ENCODE results near the gene JAK1.

Gene JAK1

DNA sequence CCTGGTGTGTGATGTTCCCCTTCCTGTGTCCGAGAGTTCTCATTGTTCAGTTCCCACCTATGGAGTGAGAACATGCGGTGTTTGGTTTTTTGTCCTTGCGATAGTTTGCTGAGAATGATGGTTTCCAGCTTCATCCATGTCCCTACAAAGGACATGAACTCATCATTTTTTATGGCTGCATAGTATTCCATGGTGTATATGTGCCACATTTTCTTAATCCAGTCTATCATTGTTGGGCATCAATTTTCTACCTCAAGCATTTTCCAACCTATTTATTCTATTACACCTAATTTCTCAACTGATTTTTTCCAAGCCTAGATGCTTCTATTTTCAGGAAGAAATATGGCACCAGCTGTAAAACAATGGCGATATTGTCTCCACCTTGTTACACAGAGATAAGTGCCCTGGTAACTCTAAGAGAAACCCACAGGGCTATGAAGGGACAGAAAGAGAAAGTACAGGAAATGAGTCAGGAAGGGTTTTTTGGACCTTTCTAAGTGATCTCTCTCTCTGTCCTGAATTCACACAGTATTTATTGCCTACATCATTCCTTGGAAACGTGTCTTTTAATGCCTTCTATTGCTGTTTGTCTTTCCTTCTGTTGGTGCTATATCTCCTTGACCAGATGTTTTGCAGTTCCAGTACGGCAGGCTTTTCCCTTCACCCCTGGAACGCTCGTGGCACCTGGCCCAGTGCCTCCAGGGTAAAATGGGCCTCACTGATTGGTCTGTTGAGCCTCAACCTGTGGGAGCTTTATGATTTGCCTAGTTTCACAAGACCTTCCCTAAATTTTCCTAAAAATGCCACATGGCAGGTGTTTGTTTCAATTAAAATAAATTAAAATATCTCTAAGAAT is 14.6 kb upstream of the JAK1 start:
- no peak for DNase-seq (ENCODE audit: low spot score)

DNA sequence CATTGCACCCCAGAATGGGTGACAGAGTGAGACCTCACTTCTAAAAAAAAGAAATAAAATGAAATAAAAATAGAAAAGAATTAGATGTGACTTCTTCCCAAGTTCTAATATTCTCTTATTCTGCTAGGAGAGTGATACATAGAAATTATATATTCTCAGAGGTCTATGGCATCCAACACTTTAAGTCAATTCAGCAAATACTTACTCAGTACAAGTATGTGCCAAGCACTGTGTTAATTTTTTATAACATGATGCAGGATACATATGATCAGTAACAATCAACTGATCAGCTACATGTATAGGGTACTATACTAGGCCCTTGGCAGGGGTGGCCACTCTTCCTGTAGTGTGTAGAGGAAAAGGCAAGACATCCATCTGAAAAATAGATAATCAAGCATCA is 13.0 kb upstream of the JAK1 start:
- no peak for DNase-seq (ENCODE audit: low spot score)

GRCh38 chr1:64976361-64976760 is 10.0 kb upstream of the JAK1 start:
- DNase-seq (ENCODE audit: low spot score): no peak

- DNase-seq (ENCODE audit: low spot score): peak; percentile 78
Measured at GRCh38 chr1:64975740-64976139, 9.4 kb upstream of the JAK1 start.

GRCh38 chr1:64975127-64975526 is 8.8 kb upstream of the JAK1 start:
- no peak for DNase-seq (ENCODE audit: low spot score)

DNA sequence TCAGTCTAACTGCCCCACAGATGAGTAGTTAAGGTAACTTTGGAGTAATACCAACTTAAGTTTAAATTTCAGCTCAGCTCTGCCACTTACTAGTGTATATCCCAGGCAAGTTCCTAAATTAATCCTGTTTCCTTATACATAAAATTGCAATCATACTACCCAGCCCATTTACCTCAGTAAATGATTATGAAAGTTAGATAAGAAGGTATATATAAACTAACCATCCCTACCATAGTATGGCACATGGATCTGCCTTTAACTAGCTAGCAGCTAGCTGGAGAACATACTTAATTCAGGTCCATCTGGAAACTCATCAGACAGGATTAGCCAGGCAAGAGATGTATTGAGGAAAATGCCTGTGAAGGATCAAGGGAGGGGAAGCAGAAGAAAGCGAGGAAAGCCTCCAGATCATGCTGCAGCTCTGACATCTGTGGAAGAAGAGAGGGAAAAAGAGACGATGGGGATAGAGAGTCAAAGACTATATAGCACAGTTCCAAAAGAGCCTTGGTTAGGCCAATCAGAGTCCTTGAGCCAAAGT is 8.0 kb upstream of the JAK1 start:
- no peak for DNase-seq (ENCODE audit: low spot score)

- no peak for DNase-seq (ENCODE audit: low spot score)
Measured at GRCh38 chr1:64973061-64973647, 6.8 kb upstream of the JAK1 start.

DNA sequence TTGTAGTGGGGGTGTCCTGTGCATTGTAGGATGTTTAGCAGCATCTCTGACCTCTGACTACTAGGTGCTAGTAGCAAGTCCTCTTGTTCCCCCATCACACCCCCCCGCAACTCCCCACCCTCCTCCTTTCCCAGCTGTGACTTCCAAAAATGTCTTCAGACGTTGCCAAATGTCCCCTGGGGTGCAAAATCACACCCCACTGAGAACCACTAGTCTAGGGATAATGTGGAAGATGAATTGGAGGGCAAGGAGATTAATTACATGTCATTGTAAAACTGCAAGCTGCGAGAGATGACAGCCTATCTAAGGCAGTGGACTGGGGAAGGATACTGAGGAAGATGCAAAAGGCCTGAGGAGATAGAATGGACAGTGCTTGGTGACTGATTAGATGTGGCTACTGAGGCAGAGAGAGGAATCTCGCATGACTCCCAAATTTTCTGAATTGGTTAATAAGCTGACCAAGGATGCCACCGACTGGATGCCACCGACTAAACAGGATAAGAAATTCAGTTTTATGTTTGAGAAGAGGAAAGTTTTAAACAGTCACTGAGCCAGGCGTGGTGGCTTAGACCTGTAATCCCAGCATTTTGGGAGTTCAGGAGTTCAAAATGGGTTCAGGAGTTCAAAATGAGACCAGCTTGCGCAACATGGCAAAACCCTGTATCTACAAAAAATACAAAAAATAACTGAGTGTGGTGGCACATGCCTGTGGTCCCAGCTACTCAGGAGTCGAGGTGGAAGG is 3.1 kb upstream of the JAK1 start:
- DNase-seq (ENCODE audit: low spot score): no peak

GRCh38 chr1:64967381-64967780 is 1.0 kb upstream of the JAK1 start:
- DNase-seq (ENCODE audit: low spot score): no peak

- peak; percentile 33 for DNase-seq (ENCODE audit: low spot score)
Measured at GRCh38 chr1:64965366-64966157, 787 bp downstream of the JAK1 start.

DNA sequence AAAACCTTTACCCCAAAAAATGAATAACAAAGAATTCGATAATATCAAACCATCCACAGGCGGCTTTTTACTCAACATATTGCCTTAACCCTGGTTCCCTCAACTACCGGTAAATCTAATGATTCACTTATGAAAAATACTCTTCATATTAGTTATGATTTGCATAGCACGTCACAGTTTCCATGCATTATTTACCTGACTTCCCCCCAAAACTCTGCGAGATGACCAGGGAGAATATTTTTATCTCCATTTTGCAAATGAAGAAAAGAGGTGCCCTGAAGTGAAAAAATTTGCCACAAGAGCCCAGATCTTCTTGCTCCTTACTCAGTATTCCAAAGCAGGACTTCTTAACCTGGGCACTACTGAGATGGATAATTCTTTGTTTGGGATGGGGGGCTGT is 2.9 kb downstream of the JAK1 start:
- no peak for DNase-seq (ENCODE audit: low spot score)

- DNase-seq (ENCODE audit: low spot score): no peak
Measured at GRCh38 chr1:64962441-64962840, 3.9 kb downstream of the JAK1 start.

DNA sequence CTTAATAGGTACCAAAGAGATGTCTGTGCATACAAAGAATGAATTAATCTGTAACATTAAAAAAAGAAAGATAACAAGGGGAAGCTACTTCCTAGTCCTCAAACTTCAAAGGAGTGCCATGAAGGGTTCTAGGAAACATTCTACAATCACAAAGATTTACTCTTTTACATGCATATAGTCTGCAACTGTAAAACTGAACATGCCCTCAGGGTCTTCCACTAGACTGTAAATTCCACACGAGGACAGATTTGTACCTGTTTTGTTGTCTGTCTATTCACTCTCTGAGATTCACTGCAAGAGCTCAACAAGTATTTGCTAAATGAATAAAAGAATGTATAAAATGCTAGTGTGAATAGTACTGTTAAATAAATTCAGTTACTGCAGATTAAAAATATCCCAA is 4.4 kb downstream of the JAK1 start:
- DNase-seq (ENCODE audit: low spot score): no peak

DNA sequence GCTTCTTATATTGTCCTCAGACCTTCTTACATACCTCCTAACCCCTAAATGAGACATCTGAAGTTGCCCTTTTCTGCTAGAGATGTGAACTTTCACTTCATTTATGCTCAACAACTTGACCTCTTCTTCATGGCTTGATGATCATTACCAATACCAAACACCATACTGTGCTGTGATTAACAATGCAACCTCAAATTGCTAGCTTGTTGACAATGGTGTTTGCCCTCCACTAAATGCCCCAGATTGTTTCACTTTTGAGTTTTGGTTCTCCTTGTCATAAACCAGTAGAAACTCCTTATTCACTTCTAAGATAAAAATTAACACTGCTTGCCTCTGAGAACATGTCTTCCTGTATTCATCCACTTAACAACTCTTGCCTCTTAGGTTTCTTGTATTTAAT is 5.6 kb downstream of the JAK1 start:
- DNase-seq (ENCODE audit: low spot score): no peak

DNA sequence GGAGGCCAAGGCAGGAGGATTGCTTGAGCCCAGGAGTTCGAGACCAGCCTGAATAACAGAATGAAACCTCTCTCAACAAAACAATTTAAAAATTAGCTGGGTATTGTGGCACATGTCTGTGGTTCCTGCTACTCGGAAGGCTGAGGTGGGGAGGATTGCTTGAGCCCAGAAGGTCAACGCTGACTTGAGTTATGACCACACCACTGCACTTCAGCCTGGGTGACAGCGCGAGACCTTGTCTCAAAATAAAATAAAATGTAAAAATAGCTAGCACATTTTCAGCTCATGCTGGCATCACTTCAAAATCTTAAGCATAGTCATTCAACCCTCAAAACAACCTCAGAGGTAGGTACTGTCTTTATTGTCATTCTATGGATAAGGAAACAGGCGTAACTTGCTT is 6.4 kb downstream of the JAK1 start:
- no peak for DNase-seq (ENCODE audit: low spot score)

DNA sequence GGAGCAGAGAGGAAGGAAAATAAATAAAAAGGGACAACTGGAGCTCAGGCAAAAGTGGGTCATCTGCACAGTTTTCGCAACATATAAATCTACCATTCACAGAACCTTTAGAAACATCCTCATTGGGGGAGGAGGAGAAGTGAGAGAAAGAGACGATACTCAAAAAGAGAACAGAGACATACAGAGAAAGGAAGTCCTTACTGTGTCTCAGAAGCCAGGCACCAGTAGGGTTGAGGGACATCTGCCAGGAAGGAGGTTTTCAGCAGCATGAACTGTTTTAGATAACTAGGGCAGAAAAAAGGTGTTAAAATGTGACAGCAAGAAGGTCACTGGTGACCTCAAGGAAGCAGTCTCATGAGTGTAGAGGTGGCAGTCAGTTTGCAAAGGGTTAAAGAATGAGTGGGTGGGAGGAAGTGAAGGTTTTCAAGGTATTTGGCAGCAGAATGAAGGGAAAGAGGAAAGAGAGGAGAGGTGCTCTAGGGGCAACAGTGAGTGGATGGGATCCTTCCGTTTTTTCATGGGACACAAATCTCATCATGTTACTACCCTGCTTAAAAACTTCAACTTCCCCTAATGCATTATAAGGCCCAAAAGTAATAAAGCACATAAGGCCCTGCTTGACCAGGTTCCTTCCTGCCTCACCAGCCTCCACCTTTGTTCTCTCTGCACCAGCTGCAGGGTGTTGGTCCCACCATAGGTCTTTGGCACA is 9.5 kb downstream of the JAK1 start:
- peak; percentile 75 for DNase-seq (ENCODE audit: low spot score)

GRCh38 chr1:64956010-64956640 is 10.2 kb downstream of the JAK1 start:
- no peak for DNase-seq (ENCODE audit: low spot score)

GRCh38 chr1:64955097-64956009 is 11.0 kb downstream of the JAK1 start:
- DNase-seq (ENCODE audit: low spot score): no peak

GRCh38 chr1:64953241-64953640 is 13.1 kb downstream of the JAK1 start:
- no peak for DNase-seq (ENCODE audit: low spot score)

Measured in pons (tissue), 1 donor.